ENCODE measurements around the gene HEPN1.

DNA sequence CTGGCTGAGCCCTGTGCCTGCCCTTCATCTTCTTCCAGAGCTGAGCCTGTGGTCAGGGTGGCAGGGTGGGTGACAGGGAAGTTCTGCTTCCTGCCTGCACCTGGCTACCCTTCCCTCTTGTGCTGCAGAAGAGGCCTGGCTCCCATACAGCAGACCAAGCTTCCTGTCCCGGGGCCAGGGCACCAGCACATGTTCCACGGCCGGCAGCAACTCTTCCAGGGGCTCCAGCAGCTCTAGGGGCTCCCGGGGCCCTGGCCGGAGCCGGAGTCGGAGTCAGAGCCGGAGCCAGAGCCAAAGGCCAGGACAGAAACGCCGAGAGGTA, 38.8 kb upstream of the HEPN1 start:
- TF ChIP-seq HDGF (IDR thresholded peaks at IDR 0.05): no peak
- TF ChIP-seq, protein P1, sequence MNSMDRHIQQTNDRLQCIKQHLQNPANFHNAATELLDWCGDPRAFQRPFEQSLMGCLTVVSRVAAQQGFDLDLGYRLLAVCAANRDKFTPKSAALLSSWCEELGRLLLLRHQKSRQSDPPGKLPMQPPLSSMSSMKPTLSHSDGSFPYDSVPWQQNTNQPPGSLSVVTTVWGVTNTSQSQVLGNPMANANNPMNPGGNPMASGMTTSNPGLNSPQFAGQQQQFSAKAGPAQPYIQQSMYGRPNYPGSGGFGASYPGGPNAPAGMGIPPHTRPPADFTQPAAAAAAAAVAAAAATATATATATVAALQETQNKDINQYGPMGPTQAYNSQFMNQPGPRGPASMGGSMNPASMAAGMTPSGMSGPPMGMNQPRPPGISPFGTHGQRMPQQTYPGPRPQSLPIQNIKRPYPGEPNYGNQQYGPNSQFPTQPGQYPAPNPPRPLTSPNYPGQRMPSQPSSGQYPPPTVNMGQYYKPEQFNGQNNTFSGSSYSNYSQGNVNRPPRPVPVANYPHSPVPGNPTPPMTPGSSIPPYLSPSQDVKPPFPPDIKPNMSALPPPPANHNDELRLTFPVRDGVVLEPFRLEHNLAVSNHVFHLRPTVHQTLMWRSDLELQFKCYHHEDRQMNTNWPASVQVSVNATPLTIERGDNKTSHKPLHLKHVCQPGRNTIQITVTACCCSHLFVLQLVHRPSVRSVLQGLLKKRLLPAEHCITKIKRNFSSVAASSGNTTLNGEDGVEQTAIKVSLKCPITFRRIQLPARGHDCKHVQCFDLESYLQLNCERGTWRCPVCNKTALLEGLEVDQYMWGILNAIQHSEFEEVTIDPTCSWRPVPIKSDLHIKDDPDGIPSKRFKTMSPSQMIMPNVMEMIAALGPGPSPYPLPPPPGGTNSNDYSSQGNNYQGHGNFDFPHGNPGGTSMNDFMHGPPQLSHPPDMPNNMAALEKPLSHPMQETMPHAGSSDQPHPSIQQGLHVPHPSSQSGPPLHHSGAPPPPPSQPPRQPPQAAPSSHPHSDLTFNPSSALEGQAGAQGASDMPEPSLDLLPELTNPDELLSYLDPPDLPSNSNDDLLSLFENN (IDR thresholded peaks at IDR 0.05; ENCODE audit: low read depth in 2 of 2, low read length in 2 of 2): no peak
- TF ChIP-seq, protein P2, sequence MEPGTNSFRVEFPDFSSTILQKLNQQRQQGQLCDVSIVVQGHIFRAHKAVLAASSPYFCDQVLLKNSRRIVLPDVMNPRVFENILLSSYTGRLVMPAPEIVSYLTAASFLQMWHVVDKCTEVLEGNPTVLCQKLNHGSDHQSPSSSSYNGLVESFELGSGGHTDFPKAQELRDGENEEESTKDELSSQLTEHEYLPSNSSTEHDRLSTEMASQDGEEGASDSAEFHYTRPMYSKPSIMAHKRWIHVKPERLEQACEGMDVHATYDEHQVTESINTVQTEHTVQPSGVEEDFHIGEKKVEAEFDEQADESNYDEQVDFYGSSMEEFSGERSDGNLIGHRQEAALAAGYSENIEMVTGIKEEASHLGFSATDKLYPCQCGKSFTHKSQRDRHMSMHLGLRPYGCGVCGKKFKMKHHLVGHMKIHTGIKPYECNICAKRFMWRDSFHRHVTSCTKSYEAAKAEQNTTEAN (CRISPR knock-in tag; IDR thresholded peaks at IDR 0.05): no peak
- no peak for TF ChIP-seq FOS (IDR thresholded peaks at IDR 0.05; ENCODE audit: extremely low read depth, insufficient read length)
- no peak for TF ChIP-seq ZNF778 (CRISPR knock-in tag; IDR thresholded peaks at IDR 0.05)
- TF ChIP-seq NFYB (IDR thresholded peaks at IDR 0.05; ENCODE audit: extremely low read depth, insufficient read length): no peak
- TF ChIP-seq BCL6 (CRISPR knock-in tag; IDR thresholded peaks at IDR 0.05): no peak
- TF ChIP-seq, protein P3, sequence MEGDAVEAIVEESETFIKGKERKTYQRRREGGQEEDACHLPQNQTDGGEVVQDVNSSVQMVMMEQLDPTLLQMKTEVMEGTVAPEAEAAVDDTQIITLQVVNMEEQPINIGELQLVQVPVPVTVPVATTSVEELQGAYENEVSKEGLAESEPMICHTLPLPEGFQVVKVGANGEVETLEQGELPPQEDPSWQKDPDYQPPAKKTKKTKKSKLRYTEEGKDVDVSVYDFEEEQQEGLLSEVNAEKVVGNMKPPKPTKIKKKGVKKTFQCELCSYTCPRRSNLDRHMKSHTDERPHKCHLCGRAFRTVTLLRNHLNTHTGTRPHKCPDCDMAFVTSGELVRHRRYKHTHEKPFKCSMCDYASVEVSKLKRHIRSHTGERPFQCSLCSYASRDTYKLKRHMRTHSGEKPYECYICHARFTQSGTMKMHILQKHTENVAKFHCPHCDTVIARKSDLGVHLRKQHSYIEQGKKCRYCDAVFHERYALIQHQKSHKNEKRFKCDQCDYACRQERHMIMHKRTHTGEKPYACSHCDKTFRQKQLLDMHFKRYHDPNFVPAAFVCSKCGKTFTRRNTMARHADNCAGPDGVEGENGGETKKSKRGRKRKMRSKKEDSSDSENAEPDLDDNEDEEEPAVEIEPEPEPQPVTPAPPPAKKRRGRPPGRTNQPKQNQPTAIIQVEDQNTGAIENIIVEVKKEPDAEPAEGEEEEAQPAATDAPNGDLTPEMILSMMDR (IDR thresholded peaks at IDR 0.05 in 2 of 3, conservative IDR thresholded peaks at IDR 0.05 in 1 of 3; ENCODE audit: insufficient read depth in 2 of 3, low read depth in 1 of 3, low read length in 3 of 3): no peak
- TF ChIP-seq KAT2B (IDR thresholded peaks at IDR 0.05; ENCODE audit: low read depth, low read length): no peak
- TF ChIP-seq FOXJ2 (tag; IDR thresholded peaks at IDR 0.05): no peak
- no peak for TF ChIP-seq U2AF2 (optimal IDR thresholded peaks at IDR 0.05; ENCODE audit: low read depth, low read length)
- no peak for TF ChIP-seq RAD21 (CRISPR knock-in tag; conservative IDR thresholded peaks at IDR 0.05 in 1 of 2, IDR thresholded peaks at IDR 0.05 in 1 of 2)

Data from K562 (cell line).